Endothelial cell of umbilical vein (primary cell): ENCODE measurements around the gene OR2H1. TPM values are rescaled to one million over a fixed set of nuclear protein-coding genes. Genes with fewer than 3 reads are reported as not detected.

Experiments
- BruUV-seq: library from RNA; stranded (reverse); fragments of 400-500 nt; replicated peaks from 2 replicates; lab custom pipeline; 2021; lab: Mats Ljungman, UMichigan
- CTCF ChIA-PET: fragments of 300-600, 350-600 bp; sonication (Branson Sonifier 250); formaldehyde crosslinking; loops from one replicate; lab custom pipeline; 2021; ENCODE audit warnings: antibody characterized with exemption, inconsistent platforms; lab: Charles Lee
- POLR2A ChIA-PET: fragments of 300-600, 350-600 bp; sonication (Branson Sonifier 250); formaldehyde crosslinking; loops from one replicate; lab custom pipeline; 2021; ENCODE audit warnings: antibody characterized with exemption, inconsistent platforms; lab: Charles Lee
- DNase-seq: peaks from one replicate; pipeline ENCODE4 v3.0.0-alpha.2; 2011; ENCODE audit warnings: low read depth, low spot score
- FAIRE-seq: peaks from 2 replicates; lab custom pipeline; 2011; peaks lifted over from hg19 to GRCh38; lab: Jason Lieb, UNC
- H2AFZ ChIP-seq: 2 replicates; pipeline ENCODE4 v1.6.0; 2012; ENCODE audit warnings: low read depth, low read length, control low read depth, inconsistent platforms
- H3K27ac ChIP-seq: 2 replicates; pipeline ENCODE4 v1.5.1; 2011; ENCODE audit warnings: low read depth, mild to moderate bottlenecking, control low read depth, low read length, moderate library complexity; ENCODE audit not compliant: insufficient read depth
- H3K27me3 ChIP-seq, 2 experiments: 2 replicates each; pipeline versions ENCODE4 v1.6.0 to v1.6.1; 2011; ENCODE audit warnings: low read length in 2 of 2, mixed read lengths in 1 of 2; ENCODE audit not compliant: control insufficient read depth in 2 of 2, insufficient read depth in 2 of 2
- H3K36me3 ChIP-seq, 2 experiments: 2 replicates in 1 of 2; 3 replicates in 1 of 2; pipeline ENCODE4 v1.5.1; 2011; ENCODE audit warnings: low read length in 2 of 2, mild to moderate bottlenecking in 1 of 2, moderate library complexity in 1 of 2; ENCODE audit not compliant: control insufficient read depth in 2 of 2, insufficient read depth in 2 of 2; ENCODE audit errors: extremely low read depth in 1 of 2
- H3K4me1 ChIP-seq: 3 replicates; pipeline ENCODE4 v1.5.1; 2011; ENCODE audit warnings: mild to moderate bottlenecking, low read length; ENCODE audit not compliant: control insufficient read depth, insufficient read depth; ENCODE audit errors: extremely low read depth
- H3K4me2 ChIP-seq: 2 replicates; pipeline ENCODE4 v1.6.1; 2011; ENCODE audit warnings: low read length, control low read depth, mixed read lengths; ENCODE audit not compliant: insufficient read depth
- H3K4me3 ChIP-seq, 3 experiments: fragments of 200-600 bp in 1 of 3; sonication (generic), shearing (Covaris generic) in 1 of 3; replicated peaks in 1 of 3; 2 replicates each; pipeline ENCODE4 v1.5.1; 2011 to 2016; ENCODE audit warnings: control low read depth in 3 of 3, low read length in 3 of 3, mild to moderate bottlenecking in 2 of 3, inconsistent platforms in 1 of 3, low read depth in 1 of 3, moderate library complexity in 1 of 3; ENCODE audit not compliant: insufficient read depth in 1 of 3
- H3K79me2 ChIP-seq: 2 replicates; pipeline ENCODE4 v1.6.0; 2012; ENCODE audit warnings: low read length, inconsistent platforms; ENCODE audit not compliant: control insufficient read depth, insufficient read depth
- H3K9ac ChIP-seq: replicated peaks from 2 replicates; pipeline ENCODE3; 2011; ENCODE audit warnings: low read length, control low read depth; ENCODE audit not compliant: insufficient read depth; ENCODE audit errors: extremely low read depth
- H3K9me1 ChIP-seq: replicated peaks from 3 replicates; pipeline ENCODE4 v1.6.0; 2011; ENCODE audit warnings: mild to moderate bottlenecking, low read length; ENCODE audit not compliant: control insufficient read depth, insufficient read depth; ENCODE audit errors: extremely low read depth
- H3K9me3 ChIP-seq: replicated peaks from 2 replicates; pipeline ENCODE4 v1.5.1; 2012; ENCODE audit warnings: low read length, inconsistent platforms; ENCODE audit not compliant: control insufficient read depth, insufficient read depth
- H4K20me1 ChIP-seq: replicated peaks from 2 replicates; pipeline ENCODE3; 2011; ENCODE audit warnings: mild to moderate bottlenecking, low read length; ENCODE audit not compliant: control insufficient read depth, insufficient read depth; ENCODE audit errors: extremely low read depth
- EZH2 ChIP-seq: IDR thresholded peaks from 2 replicates; pipeline ENCODE4 v1.6.1; 2012; ENCODE audit warnings: borderline replicate concordance, low read depth, mild to moderate bottlenecking, moderate library complexity, low read length, inconsistent platforms; ENCODE audit not compliant: severe bottlenecking
- FOS ChIP-seq: IDR thresholded peaks from 2 replicates; pipeline ENCODE4 v1.6.1; 2011; ENCODE audit warnings: mild to moderate bottlenecking, low read length, moderate library complexity, borderline replicate concordance; ENCODE audit not compliant: insufficient read depth
- GATA2 ChIP-seq: IDR thresholded peaks from 2 replicates; pipeline ENCODE4 v1.7.0; 2011; ENCODE audit warnings: low read depth, mild to moderate bottlenecking, moderate library complexity, mixed read lengths, low read length; ENCODE audit not compliant: insufficient read length, insufficient read depth
- JUN ChIP-seq: IDR thresholded peaks from 2 replicates; pipeline ENCODE4 v1.6.1; 2011; ENCODE audit warnings: borderline replicate concordance, low read depth; ENCODE audit not compliant: insufficient read length, insufficient read depth
- MYC ChIP-seq: IDR thresholded peaks from one replicate; pipeline ENCODE4 v1.6.1; 2011; ENCODE audit warnings: mild to moderate bottlenecking, low read depth, low read length
- POLR2A ChIP-seq: IDR thresholded peaks from 2 replicates; pipeline ENCODE4 v1.6.1; 2012; ENCODE audit warnings: low read depth, mild to moderate bottlenecking, control low read depth, low read length
- POLR2AphosphoS5 ChIP-seq: IDR thresholded peaks from 2 replicates; pipeline ENCODE4 v1.6.1; 2012; ENCODE audit warnings: low read depth, mild to moderate bottlenecking, control low read depth, low read length, moderate library complexity; ENCODE audit not compliant: insufficient read depth
- dilution Hi-C: fragments of 300-500 bp; cut with MboI; formaldehyde crosslinking; loops from one replicate; pipeline ENCODE4 v1.15.0; 2019; ENCODE audit warnings: low sequenced_read_pairs; ENCODE audit not compliant: extremely low pct_ligation_motif_present
- intact Hi-C: fragments of 100-400 bp; cut with micrococcal nuclease; formaldehyde crosslinking; loops from one replicate; pipeline ENCODE4 v1.10.0; 2022
- polyA plus RNA-seq, 4 experiments: library from polyadenylated mRNA; depleted of rRNA in 3 of 4; stranded (reverse) in 3 of 4; unstranded in 1 of 4; fragments of >200 nt; gene quantifications; 2 replicates each; pipeline versions ENCODE4 v1.2.1 to v1.2.3, GENCODE V29; 2011 to 2012; ENCODE audit warnings: missing spikeins in 1 of 4
- total RNA-seq: library from RNA; stranded (reverse); gene quantifications from 2 replicates; pipeline ENCODE4 v1.2.3, GENCODE V29; 2021
- TF ChIP-seq, protein P1 (sequence below), 2 donors: IDR thresholded peaks; 1 replicate in 1 of 2; 2 replicates in 1 of 2; pipeline ENCODE4 v1.5.1; 2011; ENCODE audit warnings: low read length in 2 of 2, mild to moderate bottlenecking in 2 of 2, moderate library complexity in 2 of 2, control low read depth in 1 of 2, inconsistent platforms in 1 of 2, low read depth in 1 of 2; ENCODE audit not compliant: insufficient read depth in 1 of 2; ENCODE audit errors: extremely low read depth in 1 of 2
- TF ChIP-seq, protein P2 (sequence below): IDR thresholded peaks from 2 replicates; pipeline ENCODE4 v1.6.1; 2011; ENCODE audit not compliant: insufficient read depth, insufficient read length

The OR2H1 gene
- total and polyA plus RNA-seq, 2 donors (not counting 3 experiments of a cell fraction or from before 2014, with no cell fraction given) = not detected

DNA sequence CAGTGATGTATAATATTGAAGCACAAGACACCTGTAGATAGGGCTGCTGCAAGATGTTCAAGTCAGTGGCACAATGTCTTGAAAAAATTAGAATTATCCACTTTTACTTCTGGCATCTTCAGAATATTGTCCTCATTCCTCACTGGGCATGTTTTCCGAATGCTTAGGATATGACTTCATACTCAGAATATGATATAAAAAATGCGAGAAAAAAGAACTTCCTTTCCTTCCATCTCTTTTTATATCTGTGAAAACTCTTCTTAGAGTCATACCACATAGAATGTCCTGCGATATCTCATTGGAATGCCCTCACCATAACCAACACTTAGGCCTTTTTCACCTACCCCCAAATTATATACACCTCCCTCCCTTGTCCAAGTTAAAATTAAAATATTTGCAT is 26.2 kb downstream of the OR2H1 start:
- dilution Hi-C loops (no loop called here), intact Hi-C loops (no loop called here)
- Histone ChIP-seq H2AFZ (no peak overlapping the region), H3K36me3 (no peaks in the 10 kb centered on the region), H3K9me1 (no peaks in the 10 kb centered on the region), H3K27ac (no peak overlapping the region), H3K4me3 (no peak overlapping the region), H3K4me1 (no peaks in the 10 kb centered on the region), H4K20me1 (no peaks in the 10 kb centered on the region), H3K79me2 (no peaks in the 10 kb centered on the region), H3K4me2 (no peak overlapping the region), H3K27me3 (no peaks in the 10 kb centered on the region), H3K9me3 (no peaks in the 10 kb centered on the region), H3K9ac (no peak overlapping the region)
- no TSS peak for BruUV-seq
- FAIRE-seq (no peak), DNase-seq (no peak)
- ChIA-PET POLR2A (no interaction called here), CTCF (no interaction called here)
- no peak for TF ChIP-seq GATA2
- TF ChIP-seq FOS = peak; percentile 12

DNA sequence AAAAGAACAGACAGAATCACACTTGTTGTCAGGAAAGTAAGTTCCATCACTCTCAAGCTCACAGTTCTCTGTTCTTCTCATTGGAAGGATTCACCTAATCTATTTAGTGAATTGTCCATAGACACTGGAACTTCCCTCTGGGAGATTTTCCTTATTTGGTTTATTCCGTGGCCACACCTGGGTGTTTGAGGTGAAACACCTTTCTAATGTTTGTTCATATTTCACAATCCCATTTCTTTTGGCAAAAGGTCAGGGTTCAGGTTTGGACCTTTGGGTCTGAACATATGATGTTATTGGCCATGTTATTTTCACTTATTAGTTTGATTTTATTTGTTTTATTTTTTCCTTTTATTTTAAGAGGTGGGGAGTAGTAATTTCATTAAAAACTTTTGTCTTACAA is 26.8 kb downstream of the OR2H1 start:
- CTCF ChIA-PET = no interaction called here
- dilution Hi-C loops (no loop called here), intact Hi-C loops (no loop called here)
- Histone ChIP-seq H3K4me2 (no peak overlapping the region), H3K4me3 (no peak overlapping the region), H4K20me1 (no peaks in the 10 kb centered on the region), H3K9me1 (no peaks in the 10 kb centered on the region), H2AFZ (no peak overlapping the region), H3K79me2 (no peaks in the 10 kb centered on the region), H3K27me3 (no peaks in the 10 kb centered on the region), H3K9me3 (no peaks in the 10 kb centered on the region), H3K4me1 (no peaks in the 10 kb centered on the region), H3K9ac (no peak overlapping the region), H3K27ac (no peak overlapping the region), H3K36me3 (no peaks in the 10 kb centered on the region)
- TF ChIP-seq POLR2A = no peak
- no peak for TF ChIP-seq EZH2
- TF ChIP-seq GATA2 = no peak
- TF ChIP-seq MYC = no peak
- TF ChIP-seq, protein P1, sequence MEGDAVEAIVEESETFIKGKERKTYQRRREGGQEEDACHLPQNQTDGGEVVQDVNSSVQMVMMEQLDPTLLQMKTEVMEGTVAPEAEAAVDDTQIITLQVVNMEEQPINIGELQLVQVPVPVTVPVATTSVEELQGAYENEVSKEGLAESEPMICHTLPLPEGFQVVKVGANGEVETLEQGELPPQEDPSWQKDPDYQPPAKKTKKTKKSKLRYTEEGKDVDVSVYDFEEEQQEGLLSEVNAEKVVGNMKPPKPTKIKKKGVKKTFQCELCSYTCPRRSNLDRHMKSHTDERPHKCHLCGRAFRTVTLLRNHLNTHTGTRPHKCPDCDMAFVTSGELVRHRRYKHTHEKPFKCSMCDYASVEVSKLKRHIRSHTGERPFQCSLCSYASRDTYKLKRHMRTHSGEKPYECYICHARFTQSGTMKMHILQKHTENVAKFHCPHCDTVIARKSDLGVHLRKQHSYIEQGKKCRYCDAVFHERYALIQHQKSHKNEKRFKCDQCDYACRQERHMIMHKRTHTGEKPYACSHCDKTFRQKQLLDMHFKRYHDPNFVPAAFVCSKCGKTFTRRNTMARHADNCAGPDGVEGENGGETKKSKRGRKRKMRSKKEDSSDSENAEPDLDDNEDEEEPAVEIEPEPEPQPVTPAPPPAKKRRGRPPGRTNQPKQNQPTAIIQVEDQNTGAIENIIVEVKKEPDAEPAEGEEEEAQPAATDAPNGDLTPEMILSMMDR (IDR thresholded peaks at IDR 0.05; ENCODE audit: extremely low read depth in 1 of 2, insufficient read depth in 1 of 2, low read depth in 1 of 2, low read length in 2 of 2) = no peak
- TF ChIP-seq, protein P2, sequence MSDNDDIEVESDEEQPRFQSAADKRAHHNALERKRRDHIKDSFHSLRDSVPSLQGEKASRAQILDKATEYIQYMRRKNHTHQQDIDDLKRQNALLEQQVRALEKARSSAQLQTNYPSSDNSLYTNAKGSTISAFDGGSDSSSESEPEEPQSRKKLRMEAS = no peak
- no peak for TF ChIP-seq JUN
- TF ChIP-seq POLR2AphosphoS5 = no peak
- TF ChIP-seq FOS = no peak
- POLR2A ChIA-PET = no interaction called here
- DNase-seq (no peak), FAIRE-seq (no peak)
- no TSS peak for BruUV-seq
